K562 (cell line): Measurements from ENCODE around the gene PNLIPRP1.

Source experiments
- HIVEP1 ChIP-seq: fragments of 250-450 bp; sonication (Bioruptor Pico); IDR thresholded peaks from 2 replicates; pipeline ENCODE4 v1.4.0; 2020; ENCODE audit warnings: mild to moderate bottlenecking
- POLR2A ChIP-seq: fragments of 450-650 bp; conservative IDR thresholded peaks from 2 replicates; pipeline ENCODE4 v1.6.1; 2016
- RB1 ChIP-seq: fragments of 450-650 bp; IDR thresholded peaks from 2 replicates; pipeline ENCODE4 v1.6.1; 2017; ENCODE audit warnings: low read depth, mild to moderate bottlenecking
- ZNF699 ChIP-seq: fragments of 250-450 bp; sonication (Bioruptor Pico); IDR thresholded peaks from 2 replicates; pipeline ENCODE4 v1.8.0; 2021; ENCODE audit warnings: mild to moderate bottlenecking, moderate library complexity; ENCODE audit not compliant: insufficient replicate concordance

GRCh38 chr10:116630020-116630419, 39.3 kb downstream of the PNLIPRP1 start:
- no peak for TF ChIP-seq POLR2A
- TF ChIP-seq ZNF699 (CRISPR knock-in tag): no peak
- no peak for TF ChIP-seq HIVEP1 (CRISPR knock-in tag)
- TF ChIP-seq RB1: no peak
